Stimulated activated CD8-positive, alpha-beta memory T cell treated with anti-CD3 and anti-CD28 coated beads, Interleukin-15, amount 100 ng/mL, for 1 hour (primary cell): ENCODE data around the gene PSMB11.

ENCODE experiments used
- DNase-seq: peaks from one replicate; pipeline ENCODE4 v3.0.0-alpha.2; 2020; ENCODE audit warnings: low read depth

PSMB11 gene

DNA sequence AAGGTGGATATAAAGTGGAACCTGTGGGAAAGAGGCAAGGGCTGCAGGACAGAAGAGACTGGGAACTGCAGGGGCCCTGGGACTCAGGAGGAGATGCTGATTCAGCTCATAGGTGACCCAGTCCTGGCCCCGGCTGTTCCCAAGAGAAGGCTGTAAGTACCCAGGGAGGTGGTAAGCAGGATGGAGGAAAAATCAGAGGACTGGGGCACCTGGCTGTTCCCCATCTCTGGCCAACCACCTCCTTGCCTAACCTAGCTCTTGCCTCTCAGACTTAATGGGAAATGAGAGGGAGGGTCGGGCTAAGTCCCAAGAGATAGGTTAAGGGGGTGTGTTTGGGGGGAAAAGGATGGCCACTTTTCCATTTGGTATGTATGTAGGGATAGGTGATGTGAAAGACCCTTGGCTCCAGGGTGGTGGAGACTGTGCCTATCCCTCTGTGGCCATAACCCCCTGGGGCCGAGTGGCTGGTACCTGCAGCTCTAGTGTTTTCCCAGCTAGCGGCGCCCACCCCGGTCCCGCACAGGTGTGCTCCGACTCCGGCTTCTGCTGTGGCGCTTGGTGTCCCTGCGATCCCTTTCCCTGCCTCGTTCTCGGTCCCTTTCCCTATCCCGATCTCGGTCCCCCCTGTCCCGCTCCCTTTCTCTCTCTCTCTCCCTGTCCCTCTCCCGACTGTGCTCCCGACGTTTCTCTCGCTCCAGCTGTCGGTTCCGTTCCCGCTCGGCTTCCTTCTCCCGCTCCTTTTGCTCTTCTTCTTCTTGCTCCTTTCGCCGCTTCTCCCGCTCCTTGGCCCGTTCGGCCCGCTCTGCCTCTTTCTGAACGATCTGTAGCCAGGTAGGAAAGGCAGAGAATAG is 16.9 kb downstream of the PSMB11 start:
- no peak for DNase-seq

DNA sequence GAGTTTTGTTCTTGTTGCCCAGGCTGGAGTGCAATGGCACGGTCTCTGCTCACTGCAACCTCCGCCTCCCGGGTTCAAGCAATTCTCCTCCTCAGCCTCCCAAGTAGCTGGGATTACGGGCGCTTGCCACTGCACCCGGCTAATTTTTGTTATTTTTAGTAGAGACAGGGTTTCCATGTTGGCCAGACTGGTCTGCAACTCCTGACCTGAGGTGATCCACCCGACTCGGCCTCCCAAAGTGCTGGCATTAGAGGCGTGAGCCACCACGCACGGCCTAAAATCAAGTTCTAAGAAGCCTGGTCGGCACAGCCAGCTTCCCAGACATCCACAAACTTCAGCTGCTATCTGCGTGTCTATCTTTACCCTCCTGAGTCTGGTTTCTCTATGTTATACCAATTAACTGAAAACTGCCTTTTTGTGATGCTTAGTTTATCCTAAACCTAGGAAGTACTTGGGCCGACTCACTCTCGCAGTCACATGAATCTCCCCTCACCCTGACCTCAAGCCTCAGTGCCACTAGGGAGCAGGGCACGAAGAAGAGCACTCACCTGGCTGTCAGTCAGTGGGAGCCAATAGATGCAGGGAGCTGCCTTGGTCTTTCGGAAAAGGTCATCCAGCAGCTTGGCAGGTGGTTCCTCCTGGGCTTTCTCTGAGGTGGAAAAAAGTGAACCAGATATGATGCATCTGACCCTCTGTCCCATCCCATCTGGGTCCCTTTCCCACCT is 18.7 kb downstream of the PSMB11 start:
- DNase-seq, result no peak

DNA sequence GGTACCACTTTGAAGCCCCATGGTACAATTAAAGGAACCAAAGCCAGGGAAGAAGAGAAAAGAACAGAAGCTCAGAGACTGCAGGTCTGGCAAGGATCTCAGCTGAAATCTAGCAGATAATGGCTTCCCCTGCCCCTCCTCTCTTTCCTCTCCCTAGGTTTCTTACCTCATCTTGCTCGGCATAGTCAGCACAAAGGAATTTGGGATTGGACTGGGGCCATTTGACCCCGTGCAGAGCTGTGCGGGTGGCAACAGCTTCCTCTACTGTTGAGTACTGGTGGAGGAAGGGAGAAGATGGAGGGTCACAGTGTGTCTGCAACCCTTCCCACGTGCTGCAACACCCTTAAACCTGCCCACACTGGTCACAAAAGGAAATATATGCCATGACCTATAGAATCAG is 20.0 kb downstream of the PSMB11 start:
- no peak for DNase-seq

DNA sequence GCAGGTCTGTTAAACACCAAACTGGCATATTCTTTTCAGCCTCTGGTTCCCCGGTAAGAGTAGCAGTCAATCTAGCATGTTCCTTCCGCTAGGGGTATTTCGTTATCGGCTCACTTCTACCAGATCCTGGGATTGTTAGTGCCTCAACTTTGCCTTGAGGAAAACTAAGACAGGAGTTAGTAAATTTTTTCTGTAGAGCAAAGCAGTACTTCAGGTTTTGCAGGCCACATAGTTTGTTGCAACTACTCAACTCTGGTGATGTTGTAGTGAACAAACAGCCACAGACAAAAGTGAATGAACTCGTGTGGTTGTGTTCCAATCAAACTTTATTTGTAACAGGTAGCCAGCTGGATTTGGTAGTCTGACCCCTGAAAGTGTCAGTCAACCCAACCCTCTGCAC is 21.6 kb downstream of the PSMB11 start:
- no peak for DNase-seq

DNA sequence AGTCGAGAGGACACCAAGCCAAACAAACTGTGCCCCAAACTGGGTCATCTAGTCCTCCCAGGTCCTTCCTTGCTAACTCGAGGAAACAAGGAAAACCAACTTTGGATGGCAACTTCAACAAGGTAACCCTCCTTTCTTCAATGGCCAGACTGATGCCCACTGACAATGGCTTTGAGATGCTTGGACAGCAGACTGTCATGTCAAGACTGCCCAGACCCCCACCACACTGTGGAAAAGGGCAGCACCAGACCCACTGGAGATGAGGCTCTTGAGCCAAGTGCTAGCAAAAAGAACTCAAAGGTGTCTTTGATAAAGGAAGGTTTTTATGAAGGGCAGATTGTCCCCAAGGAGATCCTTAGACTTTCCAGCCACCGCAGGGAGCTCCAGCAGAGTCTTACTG is 24.4 kb downstream of the PSMB11 start:
- DNase-seq, result no peak

DNA sequence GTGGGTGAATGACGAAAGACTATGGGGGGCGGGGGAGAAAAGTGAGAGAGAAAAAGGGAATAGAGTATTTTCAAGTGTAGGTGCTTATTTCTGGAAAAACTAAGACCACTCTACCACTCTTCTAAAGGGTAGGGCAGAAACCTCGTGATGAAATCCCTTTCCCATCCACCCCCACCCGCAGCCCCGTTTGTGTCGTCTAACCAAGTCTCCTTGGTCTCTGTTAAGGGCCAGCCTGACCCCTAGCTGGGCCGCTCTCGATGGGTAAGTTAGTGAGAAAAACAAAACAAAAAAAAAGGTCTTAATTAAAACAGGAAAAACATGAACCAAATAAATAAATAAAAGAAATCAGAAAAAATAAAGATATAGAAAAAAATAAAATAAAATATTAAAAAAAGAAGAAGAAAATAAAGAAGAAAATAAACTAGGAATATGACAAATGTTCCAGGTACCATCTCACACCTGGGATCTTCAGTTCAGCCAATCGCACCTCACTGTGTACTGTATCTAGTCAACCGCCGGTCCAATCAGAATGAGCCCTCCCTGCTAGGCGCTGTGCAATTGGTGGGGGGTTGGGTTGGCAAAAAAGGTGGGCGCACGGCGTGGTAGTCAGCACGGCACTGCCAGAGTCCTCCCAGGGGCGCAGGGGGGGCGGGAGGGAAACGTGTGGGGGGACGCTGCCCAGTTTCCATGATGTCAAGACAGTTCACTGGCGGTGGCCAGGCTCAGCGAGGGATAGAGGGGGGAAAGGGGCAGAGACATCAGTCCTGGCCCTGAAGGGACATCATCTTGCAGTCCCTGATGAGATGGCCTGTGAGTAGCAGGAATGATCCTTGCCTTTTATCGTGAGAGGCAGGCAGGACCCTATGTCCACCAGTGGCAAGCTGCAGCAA is 25.1 kb downstream of the PSMB11 start:
- no peak for DNase-seq

DNA sequence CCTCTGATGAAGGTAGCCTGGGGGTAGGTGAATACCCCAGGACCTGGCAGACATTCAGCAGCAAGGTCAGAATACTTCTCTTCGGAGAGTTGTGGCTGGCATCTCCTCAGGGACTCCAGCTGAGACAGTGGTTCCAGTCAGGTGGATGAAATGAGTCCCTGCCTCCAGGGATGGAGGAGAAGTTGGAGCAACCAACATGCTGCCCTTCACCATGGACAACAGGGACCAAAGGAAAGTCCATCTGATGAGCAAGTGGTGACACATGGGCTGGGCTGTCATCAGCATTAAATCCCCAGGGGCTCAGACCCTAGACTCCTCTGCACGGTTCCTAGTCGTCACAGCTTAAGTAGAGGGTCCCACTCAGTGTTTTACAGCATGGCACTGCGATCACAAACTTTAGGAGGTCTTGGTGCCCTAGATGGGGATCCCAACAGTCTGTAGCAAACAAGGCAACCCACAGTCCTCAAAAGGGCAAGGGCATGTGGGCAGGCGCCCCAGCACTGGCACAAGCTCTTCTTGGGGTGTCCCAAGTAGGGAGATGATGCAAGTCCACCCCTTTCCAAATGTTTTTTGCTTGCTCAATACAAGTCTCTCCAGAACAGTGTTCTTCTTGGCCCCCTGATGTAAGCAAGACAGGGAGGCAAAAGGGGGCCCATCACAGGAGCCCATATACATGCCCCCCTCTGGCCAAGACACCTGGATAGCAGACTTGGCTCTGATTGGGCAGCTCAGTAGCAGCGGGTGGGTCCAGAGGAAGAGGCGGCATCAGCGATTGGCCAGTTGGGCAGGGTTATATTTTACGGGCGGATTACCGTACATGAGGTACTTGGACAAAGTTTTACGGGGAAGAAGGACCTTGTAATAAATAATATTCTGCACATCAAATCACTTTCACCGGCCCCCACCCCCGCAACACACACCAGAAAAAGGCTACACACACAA is 26.1 kb downstream of the PSMB11 start:
- no peak for DNase-seq

DNA sequence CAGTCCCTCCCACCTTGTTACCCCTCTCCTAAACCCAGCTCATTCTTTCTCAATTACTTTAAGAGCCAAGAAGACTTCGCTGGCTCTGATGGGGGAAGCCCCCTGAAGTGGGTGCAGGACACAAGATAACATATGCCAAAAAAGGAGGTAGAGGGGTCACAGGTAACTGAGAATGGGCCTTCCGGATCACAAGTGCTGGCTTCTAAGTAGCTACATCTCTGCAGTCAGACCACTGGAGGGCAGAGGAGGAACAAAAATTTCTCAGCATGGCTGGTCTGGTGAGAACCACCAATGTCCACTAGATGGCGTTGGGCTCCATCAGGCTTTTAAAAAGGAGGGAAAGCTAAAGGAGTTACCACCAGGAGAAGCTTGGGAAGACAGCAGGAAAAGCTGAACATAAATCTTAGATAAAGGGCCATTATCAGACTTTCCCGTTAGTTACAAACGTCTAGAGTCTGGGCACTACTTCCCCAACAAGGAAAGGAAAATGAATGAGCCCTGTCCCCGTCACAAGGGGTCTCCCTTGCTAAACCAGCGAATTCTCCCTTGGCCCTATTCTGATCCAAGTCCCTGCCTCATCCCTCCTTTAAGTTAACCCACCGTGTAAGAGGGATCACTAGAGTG is 26.9 kb downstream of the PSMB11 start:
- peak; percentile 47 for DNase-seq

DNA sequence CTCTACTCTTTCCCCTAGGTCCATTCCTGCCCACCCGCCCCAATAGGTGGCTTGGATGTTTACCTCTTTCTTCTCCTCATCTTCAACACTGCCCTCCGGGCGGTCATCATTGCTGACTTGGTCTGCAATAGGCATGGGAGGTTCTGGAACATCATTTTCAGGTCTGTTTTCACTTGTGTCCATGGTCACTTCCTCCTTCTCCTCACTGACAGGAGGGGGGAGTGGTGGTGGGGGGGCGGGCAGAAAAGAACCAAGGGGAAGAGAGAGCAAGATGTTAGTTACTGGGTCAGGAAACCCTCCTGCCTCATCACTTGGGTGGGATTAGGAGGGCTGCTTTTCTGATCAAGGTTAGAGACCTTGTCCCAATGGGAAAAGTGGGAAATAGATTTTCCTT is 27.4 kb downstream of the PSMB11 start:
- no peak for DNase-seq

DNA sequence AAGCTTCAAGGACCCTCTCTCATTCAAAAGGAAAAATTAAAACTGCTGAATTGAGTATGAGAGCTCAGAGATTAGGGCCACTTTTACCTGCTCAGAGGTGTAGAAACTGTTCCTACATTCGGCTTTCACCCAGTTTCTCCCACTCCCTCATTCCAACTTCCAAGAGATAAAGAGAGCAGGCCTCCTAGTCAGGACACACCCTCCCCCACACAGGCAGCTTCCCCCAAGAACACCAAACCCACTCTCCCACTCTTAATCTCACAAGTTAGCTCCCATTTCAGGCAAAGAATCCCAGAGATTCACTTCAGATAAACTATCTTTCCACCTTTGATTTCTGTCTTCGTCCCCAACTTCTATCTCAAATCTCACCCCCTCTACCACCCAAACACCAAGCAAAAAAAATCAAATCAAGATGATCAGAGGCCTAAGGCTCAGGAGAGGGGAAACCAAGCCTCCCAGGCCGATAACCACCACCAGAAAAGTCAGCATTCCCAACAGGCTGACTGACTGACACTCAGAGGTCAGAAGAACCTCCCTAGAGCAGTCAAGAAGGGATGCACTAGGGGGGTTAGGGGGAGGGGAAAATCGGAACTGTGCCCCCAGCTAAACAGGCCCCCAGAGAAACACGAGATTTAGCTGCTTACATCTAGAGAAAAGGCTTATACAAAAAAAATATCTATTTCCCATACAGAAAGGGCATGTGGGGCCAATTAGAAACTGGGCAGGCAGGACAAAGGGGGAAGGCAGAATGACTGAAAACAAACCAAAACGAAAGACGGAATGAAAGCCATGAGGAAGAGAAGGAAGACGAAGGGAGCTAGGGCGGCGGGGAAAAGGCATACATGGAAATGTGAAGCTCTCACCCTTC is 28.5 kb downstream of the PSMB11 start:
- no peak for DNase-seq

DNA sequence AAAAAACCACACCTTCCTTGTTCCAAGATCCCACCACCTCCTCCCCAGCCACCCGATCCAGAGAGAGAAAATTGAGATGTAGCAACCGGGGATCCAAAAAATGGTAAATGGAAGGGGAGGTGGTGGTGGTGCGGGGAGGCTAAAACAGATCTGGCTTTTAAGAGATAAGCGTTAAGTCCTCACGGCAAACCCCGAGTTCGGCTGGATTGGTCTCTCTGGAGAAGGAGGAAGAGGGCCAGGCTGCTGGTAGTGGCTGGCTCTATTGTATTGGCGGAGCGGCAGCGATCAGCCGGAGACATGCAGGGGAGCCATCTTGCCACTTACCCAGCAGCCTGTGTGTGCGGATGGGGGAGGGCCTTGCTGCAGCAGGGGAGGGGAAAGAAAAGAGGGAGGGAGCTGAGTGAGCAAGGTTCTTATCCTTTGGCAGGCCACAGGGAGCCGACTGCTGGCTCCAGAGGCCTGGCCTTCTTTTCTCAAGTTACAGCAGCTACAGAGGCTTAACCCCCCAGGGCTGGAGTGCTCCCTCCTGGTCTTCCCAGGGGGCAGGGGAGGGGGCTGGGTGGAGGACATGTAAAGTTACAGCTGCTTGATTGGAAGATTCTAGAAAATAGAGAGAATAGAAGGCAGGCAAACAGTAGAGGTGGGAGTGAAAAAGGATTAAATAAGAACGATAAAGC is 29.4 kb downstream of the PSMB11 start:
- DNase-seq, result peak; percentile 56

DNA sequence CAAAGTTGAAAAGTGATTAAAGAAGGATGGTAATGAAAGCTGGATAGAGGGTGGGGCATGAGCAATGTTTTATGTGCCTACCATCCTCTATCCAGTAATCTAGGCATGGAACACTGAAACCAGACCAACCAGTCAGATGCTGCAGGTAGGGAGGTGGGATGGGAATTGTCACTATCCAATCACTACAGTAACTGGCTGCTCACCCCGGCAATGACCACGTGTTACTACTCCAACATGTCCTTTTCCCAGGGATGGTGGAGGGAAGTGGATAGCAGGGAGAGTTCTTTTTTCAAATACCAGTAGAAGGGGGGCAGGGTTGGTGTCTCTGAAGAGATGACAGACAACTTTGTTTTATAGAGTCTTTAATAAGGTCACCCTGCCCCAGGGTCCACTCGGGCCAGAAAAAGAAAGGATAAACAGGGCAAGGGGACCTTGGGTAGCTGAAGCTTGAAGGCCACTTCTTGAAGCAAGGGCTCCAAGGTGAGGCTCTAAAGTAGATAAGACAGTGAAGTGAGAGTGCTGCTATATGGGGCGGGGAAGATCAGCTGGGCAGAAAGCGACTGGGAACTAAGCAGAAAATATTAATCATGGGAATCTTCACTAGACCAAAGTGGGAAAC is 30.0 kb downstream of the PSMB11 start:
- no peak for DNase-seq

DNA sequence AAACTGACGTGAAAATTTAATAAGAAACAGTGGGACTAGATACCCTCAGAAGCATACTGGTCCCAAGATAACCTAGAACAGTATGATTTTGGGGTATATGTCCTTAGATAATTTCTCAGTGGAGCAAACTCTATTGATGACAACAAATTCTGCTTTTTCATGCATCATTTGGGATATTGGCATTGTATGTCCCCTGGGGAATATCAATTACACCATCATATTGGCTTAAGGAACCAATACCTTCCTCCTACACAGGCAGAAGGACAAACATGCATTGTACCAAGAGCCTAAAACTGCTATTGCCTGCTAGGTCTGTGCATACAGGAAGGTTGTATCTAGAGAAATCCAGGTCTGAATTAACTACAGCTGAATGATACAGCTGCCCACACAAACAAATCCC is 32.9 kb downstream of the PSMB11 start:
- no peak for DNase-seq

DNA sequence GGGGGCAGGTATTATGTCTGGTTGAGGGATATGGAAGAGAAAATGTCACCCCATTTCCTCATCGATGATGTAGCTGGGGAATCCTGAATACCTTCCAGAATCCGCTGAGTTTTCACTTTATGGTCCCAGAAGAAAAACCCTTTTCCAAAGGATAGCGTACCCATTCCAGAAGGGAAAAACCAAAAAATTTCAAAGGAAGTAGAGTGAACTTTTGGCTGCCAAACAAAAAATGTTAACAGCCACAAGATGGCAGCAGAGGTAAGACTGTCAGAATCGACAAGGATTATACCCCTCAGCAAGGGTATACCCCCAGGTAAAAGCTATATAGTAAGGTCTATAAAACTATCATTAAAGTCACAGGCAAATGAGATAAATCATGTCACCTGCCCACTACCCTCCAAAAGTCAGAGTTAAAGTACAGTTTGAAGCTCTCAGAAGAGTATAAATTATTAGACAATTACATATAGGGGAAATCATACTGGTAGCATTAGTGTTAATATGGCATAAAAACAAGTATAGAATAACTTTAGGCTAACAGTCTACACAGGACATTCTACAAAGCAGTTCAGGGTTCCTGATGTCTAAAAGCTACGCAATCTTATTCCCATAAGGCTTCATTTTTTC is 34.9 kb downstream of the PSMB11 start:
- DNase-seq, result no peak

DNA sequence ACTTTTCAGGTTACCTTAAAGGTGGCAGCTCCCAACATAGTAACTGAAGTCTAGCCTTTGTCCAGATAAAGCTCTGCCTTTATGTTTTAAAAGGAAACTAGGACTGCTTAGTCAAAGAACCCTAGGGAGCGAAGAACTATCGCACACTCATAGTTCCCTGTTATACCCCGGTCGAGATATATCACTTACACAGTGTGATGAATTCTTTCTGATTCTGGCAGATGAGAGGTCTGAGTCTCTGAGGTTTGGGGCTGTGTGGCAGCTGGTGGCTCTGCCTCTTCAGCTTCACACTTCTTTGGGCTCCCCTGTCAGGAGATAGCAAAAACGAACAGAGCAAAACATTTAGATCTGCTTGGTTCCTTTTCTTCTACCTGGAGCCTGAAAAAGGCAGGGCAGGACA is 36.0 kb downstream of the PSMB11 start:
- no peak for DNase-seq

DNA sequence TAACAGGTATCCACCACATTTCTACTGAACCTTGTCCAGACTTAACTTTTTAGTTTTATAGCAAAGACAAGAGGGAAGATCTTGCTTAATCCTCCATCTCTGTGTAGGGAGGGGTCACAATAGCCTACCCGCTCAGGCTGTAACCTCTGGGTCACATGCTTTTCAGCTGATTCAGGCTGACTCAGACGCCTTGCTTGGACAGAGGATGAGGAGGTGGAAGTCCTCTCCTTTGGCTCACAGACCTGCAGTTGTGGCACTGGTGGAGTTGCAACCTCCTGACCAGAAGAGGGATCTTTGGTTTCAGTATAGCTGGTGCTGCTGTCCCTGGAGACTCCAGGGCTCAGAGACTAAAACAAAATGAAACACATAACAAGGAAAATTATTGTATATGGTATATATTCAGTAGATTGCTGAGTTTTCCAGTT is 36.7 kb downstream of the PSMB11 start:
- no peak for DNase-seq

DNA sequence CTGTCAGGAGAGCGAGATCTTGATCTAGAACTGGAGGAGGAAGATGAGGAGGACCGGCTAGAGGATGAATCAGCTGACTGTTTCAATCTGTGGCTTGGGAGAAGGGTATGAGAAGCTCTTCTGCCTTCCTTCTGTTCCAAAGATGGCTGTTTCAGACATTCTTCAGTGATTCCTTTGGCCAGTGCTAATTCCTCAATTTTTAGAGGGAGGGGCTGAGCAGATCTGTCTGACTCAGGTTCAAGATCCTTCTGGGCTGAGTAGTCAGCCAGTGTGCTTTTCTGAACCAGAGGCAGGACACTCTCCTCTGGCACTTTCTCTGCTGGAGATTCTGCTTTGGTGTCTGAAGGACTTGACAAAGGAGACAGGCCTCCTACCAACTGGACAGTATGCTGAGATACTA is 37.7 kb downstream of the PSMB11 start:
- no peak for DNase-seq

DNA sequence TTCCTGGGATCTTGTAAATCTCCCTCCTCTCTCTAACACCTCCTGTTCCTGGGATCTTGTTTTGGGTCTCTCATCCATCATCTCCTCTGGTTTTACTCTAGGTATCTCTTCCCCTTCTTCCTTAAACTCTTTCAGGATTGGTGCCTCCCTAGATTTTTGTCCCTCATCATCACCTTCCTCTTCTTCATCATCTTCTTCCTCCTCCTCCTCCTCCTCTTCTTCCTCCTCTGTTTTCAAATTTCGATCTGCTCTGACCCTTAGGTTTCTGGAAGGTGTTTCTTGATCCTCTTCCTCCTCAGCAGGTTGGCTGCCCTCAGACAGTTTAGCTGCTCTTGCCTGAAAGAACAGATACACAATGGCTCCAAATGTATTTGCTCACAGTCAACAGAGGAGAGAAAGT is 38.5 kb downstream of the PSMB11 start:
- DNase-seq, result no peak
